ENCODE data around the gene ZBTB16. TPM values are rescaled to one million over a fixed set of nuclear protein-coding genes. Genes with fewer than 3 reads are reported as not detected.

Gene ZBTB16
- total and polyA plus RNA-seq, 2 donors (not counting 3 experiments of a cell fraction or from before 2014, with no cell fraction given), result 9.8 to 20.3 TPM

GRCh38 chr11:114180301-114181055, 121.0 kb downstream of the ZBTB16 start:
- peak overlapping the region; percentile 62 for H3K9ac ChIP-seq (replicated peaks; ENCODE audit: extremely low read depth, insufficient read depth, low read length)
- H3K36me3 ChIP-seq (ENCODE audit: control insufficient read depth in 2 of 2, extremely low read depth in 1 of 2, insufficient read depth in 2 of 2, low read length in 2 of 2), result no peaks in the 10 kb centered on the region
- DNase-seq (ENCODE audit: low read depth, low spot score) (peak; percentile 59), FAIRE-seq (peak; percentile 60)
- peaks cover 31% of the 10 kb centered on the region for H3K4me1 ChIP-seq (ENCODE audit: control insufficient read depth, extremely low read depth, insufficient read depth, low read length)
- H3K9me3 ChIP-seq (replicated peaks; ENCODE audit: control insufficient read depth, insufficient read depth, low read length), result no peaks in the 10 kb centered on the region
- H3K27me3 ChIP-seq (ENCODE audit: control insufficient read depth in 2 of 2, insufficient read depth in 2 of 2, low read length in 2 of 2), result no peaks in the 10 kb centered on the region
- dilution Hi-C loops (cut with MboI; ENCODE audit: extremely low pct_ligation_motif_present, low sequenced_read_pairs) (no loop called here), intact Hi-C loops (cut with micrococcal nuclease) (loop anchor here (1.0 to 5.0 kb wide), 4 partner anchors 77 to 283 kb away; no protein-coding TSS in a partner anchor)
- H2AFZ ChIP-seq (ENCODE audit: low read depth, low read length), result no peak overlapping the region
- ChIA-PET CTCF (interaction anchor here (0.8 to 7.5 kb wide), 30 partner anchors 9 to 285 kb away, joined by 3 to 64 read pairs (median 6); partner anchors contain the start of gene ZBTB16), POLR2A (interaction anchor here (0.7 to 1.9 kb wide), 3 partner anchors 12 to 121 kb away, joined by 3 to 6 read pairs (median 3); partner anchors contain the start of gene ZBTB16)
- no peaks in the 10 kb centered on the region for H3K9me1 ChIP-seq (replicated peaks; ENCODE audit: control insufficient read depth, extremely low read depth, insufficient read depth, low read length)
- TF ChIP-seq GATA2 (IDR thresholded peaks at IDR 0.05; ENCODE audit: insufficient read depth, insufficient read length, low read depth, low read length), result no peak
- no peak for TF ChIP-seq POLR2AphosphoS5 (IDR thresholded peaks at IDR 0.05; ENCODE audit: insufficient read depth, low read depth, low read length)
- TF ChIP-seq CTCF (IDR thresholded peaks at IDR 0.05; ENCODE audit: extremely low read depth in 1 of 2, insufficient read depth in 1 of 2, low read depth in 1 of 2, low read length in 2 of 2), result peak; percentile 52 to 61
- no peaks in the 10 kb centered on the region for H3K79me2 ChIP-seq (ENCODE audit: control insufficient read depth, insufficient read depth, low read length)
- BruUV-seq (replicated peaks), result no TSS peak
- peak overlapping the region; percentile 90 for H3K27ac ChIP-seq (ENCODE audit: insufficient read depth, low read depth, low read length)
- peak overlapping the region; percentile 9 for H3K4me2 ChIP-seq (ENCODE audit: insufficient read depth, low read length)
- H4K20me1 ChIP-seq (replicated peaks; ENCODE audit: control insufficient read depth, extremely low read depth, insufficient read depth, low read length), result no peaks in the 10 kb centered on the region
- H3K4me3 ChIP-seq (replicated peaks in 1 of 3; ENCODE audit: insufficient read depth in 1 of 3, low read depth in 1 of 3, low read length in 3 of 3), result no peak overlapping the region

All from endothelial cell of umbilical vein (primary cell).